GM03348 (cell line): Measurements from ENCODE around the gene FMN1.

Experiments used
- DNase-seq: peaks from one replicate; pipeline ENCODE4 v3.0.0; 2012; ENCODE audit warnings: low spot score

The FMN1 gene

GRCh38 chr15:32824777-32825176, 369.7 kb downstream of the FMN1 start:
- peak; percentile 77 for DNase-seq

GRCh38 chr15:32823750-32824149, 370.8 kb downstream of the FMN1 start:
- DNase-seq = no peak

DNA sequence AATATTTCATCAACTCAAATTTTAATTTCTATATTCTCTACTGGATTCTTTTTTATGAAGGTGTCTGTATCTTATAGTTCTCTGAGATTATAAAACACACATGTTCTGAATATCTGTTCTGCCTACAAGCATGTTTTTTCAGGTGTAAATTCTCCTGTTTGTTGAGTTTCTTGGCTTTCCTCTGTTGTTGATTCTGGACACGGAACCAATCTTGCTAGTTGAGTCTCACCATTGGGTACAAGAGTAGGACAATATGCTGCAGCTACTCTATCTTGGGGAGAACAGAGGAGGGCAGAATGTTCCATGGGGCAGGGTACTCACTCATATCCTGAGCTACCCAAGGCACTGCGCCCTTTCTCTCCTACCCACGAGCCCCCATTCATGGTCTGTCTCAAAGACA, 371.8 kb downstream of the FMN1 start:
- DNase-seq = no peak

DNA sequence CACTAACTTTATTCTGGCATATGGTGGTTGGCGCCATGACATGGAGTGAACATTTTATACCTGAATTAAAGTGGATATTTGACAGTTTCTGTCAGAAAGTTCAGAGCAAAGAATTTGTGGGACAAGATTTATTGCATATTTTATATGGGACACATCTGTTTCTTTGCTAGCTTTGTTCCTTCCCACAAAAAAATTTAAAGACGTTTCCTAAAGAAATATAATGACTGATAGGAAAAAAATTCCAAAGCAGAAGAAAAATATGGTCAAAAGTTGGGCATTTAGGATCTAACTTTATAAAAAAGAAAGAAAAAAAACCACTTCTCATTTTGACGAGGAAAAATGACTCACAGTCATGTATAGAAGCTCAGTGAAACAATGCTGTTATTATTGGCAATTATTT, 375.1 kb downstream of the FMN1 start:
- no peak for DNase-seq

GRCh38 chr15:32818758-32819447, 375.6 kb downstream of the FMN1 start:
- peak; percentile 55 for DNase-seq

GRCh38 chr15:32817577-32817976, 376.9 kb downstream of the FMN1 start:
- DNase-seq = no peak

DNA sequence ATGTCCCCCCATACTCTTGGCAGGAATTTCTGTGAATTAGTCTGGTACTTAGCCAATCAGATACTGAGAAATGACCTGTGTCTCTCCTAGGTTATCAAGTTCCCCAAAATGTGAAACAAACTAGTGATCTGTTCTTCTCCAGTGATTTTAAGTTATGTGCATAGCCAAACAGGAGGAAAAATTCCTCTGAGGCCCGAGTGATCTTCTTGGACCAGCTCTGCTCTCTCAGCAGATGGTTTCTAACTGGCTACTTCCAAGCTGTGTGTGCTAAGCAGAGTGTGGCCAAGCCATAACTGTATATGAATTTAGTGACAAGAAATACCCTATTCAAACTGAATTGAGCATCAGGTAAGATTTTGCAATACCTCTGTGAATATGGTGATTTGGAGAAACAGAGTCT, 387.2 kb downstream of the FMN1 start:
- DNase-seq = no peak

- no peak for DNase-seq
Measured at GRCh38 chr15:32803631-32804030, 390.9 kb downstream of the FMN1 start.

DNA sequence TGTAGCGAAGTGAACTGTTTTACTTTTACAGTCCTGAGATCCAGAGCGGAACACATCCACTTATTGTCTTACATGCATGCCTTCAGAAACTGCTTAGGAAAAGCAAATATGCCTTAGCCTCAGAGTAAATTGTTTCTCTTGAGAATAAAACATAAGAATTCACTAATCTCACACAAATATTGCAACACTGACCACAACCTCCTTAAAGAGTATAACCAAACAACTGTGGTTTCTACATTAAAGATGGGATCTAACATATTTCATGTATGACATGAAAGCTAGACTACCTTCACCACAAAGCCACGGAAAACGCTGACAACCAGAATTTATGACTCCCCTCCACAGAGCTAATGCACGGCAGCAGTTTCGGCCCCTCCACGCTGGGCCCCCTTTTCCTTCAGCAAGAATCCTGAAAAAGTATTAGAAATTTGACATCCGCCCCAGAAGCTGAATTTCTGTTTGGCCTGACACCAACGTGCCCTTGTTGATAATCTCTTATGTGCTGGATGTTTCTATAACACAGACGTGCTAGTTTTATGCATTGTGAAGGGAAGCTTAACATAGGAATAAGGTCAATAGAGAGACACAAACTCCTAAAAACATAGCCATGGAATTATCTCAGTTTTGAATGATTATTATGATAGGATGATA, 392.1 kb downstream of the FMN1 start:
- peak; percentile 66 for DNase-seq

DNA sequence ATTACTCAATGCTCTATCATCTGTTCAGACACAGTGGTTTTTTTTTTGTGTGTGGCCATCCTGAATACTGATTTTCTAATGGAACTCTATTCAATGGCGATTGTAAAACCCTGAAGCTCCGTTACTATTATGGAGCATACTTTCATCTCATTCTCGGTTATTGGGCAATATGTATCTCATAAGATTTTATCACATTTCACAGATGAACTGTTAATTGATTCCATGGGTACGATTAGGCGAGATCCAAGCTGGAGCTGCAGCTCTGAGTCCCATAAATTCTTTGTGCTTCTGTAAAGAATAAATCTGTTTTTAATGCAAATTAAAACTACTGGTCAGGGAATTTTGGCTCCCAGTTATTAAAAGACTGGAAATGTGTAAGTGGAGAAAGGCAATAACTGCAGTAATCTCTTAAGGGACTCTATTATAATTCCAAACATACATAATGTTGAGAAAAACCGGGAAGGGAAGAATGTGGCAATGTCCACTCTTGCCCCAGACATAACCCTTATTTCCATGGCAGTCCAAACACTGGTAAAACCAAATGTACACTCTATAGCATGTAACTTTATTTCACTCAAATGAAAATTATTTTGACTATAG, 394.5 kb downstream of the FMN1 start:
- DNase-seq = no peak

- no peak for DNase-seq
Measured at GRCh38 chr15:32796856-32797255, 397.7 kb downstream of the FMN1 start.

GRCh38 chr15:32794973-32795372, 399.5 kb downstream of the FMN1 start:
- DNase-seq = no peak

- no peak for DNase-seq
Measured at GRCh38 chr15:32792436-32792835, 402.1 kb downstream of the FMN1 start.

DNA sequence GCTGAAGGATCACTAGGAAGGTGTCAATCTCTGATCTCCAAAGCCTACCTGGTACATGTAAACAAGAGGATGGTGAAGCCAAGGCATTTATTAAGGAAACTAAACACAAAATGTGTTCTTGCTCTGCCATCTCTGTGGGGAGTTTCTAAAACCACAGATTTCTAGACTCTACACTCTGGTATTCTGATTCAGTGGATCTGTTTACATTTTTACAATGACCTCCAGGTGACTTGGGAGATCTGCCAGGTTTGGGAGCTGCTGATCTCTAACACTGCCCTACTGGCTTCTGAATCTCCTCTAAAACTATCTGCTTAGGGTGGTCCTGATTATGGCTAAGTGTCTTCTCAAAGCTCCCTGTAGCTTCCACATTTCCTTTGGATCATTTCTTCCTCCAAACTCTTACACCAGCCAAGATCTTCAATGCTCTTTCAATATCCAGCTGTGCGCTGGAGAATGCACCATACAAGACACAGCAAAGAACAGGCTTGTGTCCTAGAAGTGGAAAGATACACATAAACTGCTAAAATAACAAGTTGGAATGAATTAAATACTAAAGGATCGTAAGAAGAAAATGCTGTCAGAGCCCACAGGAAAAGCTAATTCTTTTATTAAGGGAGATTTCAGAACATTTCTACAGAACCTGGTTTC, 404.0 kb downstream of the FMN1 start:
- peak; percentile 27 for DNase-seq

DNA sequence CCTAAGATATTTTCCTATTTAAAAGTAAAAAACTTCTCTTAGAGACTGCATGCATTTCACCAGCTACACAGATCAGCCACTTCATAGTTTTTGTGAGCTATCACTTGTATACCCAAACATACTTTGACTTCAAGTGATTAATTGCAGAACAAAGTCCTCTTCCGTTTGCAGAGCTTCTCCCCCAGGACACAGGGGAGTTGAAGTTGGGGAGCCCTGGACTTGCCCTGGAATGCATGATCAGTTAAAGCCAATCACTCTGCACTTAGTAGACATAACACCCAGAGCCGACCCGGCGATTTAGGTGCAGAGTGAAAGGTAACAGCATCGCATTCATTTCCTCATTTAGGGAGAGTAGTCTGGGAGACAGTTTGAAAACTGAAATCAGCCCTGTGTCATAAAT, 406.6 kb downstream of the FMN1 start:
- no peak for DNase-seq

- DNase-seq = no peak
Measured at GRCh38 chr15:32786906-32787305, 407.6 kb downstream of the FMN1 start.

DNA sequence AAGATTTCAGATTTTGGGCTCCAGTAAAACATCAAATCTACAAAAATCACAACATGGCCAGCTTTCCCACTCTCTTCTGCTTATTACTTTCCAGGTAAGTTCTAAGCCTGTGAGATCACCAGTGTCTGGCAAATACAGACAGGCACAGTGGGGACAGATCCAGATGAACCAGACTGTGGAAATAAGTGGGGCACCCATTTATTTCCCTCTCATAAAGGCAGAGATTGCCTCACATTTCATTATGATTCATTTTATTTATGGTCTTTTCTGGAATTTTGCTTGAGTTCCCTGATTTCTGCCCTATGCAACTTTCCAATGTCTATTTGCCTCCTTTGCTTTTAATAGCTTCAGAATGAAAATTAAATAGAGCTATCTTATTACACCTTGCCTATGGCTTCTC, 409.9 kb downstream of the FMN1 start:
- DNase-seq = peak; percentile 25

DNA sequence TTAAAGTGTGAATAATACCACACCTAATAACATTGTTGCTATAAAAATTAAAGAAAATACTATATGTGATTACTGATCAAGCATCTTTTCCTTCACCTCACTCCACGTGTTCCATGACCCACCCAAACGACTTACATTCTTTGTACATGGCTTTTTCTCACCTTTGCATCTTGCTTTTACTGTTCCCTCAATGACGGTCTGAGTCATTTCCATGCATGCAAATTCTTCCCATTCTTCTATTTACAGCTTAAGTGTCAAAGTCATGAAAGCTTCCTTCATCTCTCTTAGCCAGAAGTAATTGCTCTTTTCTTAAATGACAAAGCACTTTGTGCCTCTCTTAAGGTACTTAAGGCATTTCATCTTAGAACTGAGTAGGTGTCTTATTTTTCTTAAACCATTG, 412.7 kb downstream of the FMN1 start:
- no peak for DNase-seq

DNA sequence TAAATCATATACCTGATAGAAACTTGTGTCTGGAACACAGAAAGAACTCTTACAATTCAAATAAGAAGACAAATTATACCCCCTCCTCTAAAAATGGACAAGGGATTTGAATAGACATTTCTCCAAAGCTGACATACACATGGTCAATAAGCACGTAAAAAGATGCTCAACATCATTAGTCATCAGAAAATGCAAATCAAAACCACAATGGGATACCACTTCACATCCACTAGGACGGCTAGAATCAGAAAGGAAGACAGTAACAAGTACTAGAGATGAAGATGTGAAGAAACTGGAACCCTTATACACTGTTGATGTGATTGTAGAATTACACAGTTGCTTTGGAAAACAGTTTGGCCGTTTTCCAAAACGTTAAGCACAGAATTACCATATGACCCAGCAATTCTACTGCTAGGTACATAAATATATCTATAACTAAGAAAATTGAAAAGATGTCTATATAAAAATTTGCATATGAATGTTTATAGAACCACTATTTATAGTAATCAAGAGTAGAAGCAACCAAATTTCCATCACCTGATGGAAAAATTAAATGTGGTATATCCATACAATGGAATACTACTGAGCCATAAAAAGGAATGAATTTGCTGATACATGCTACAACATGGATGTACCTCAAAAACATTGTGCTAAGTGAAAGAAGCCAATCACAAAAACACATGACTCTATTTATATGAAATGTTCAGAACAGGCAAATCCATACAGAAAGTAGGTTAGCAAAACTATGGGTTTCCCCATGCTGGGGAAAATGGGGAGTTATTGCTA, 415.9 kb downstream of the FMN1 start:
- no peak for DNase-seq

DNA sequence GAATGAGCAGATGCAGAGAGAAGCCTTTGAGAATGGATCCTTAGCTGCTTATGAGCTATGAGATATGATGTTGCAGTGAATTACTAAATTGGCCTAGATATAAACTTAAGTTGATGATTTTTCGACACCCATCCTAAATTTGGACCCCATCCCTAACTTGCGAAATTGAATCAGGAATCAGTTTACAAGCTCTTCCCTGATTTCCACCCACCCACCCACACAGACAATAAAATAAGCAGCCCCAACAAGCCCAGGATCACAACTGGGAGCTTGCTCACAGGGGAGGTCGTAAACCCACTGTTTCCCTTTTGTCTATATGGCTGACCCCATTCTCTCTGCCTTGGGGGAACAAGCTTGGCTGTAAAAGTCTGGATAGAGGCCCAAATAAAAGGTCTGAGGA, 419.4 kb downstream of the FMN1 start:
- DNase-seq = no peak

DNA sequence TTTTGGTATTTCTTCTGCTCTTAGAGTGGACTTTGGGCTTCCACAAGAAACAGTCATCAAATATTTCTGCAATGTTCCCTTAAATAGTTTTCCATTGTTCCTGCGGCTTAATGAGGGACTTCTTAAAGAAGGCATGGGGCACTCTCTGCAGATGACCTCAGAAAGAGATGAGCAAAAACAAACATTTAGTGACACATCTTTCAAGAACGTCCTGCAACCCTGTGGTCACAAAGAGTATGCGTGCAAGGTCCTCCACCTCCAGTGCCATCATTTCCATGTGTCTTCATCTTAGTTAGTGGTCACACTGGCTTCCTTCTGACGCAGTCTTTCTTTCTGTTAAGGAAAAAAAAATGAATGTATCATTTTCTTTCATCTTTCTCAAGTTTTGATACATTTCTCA, 420.5 kb downstream of the FMN1 start:
- peak; percentile 76 for DNase-seq

GRCh38 chr15:32767236-32767635, 427.3 kb downstream of the FMN1 start:
- DNase-seq = no peak
